H54 (cell line): Measurements from ENCODE around the gene NRXN2.
"Not testable (repeated sequence)": the region's sequence is repeated elsewhere in the genome, so short reads cannot be mapped to it uniquely, and the experiment has no call there.

Source experiments
- DNase-seq: peaks from one replicate; pipeline ENCODE4 v3.0.0; 2011; ENCODE audit warnings: low spot score, mixed read lengths; ENCODE audit not compliant: insufficient read length
- FAIRE-seq: peaks from 3 replicates; lab custom pipeline; 2011; peaks lifted over from hg19 to GRCh38; lab: Jason Lieb, UNC
- POLR2A ChIP-seq: IDR thresholded peaks from 2 replicates; pipeline ENCODE4 v1.6.1; 2011; ENCODE audit warnings: low read depth, mild to moderate bottlenecking, low read length

The NRXN2 gene

DNA sequence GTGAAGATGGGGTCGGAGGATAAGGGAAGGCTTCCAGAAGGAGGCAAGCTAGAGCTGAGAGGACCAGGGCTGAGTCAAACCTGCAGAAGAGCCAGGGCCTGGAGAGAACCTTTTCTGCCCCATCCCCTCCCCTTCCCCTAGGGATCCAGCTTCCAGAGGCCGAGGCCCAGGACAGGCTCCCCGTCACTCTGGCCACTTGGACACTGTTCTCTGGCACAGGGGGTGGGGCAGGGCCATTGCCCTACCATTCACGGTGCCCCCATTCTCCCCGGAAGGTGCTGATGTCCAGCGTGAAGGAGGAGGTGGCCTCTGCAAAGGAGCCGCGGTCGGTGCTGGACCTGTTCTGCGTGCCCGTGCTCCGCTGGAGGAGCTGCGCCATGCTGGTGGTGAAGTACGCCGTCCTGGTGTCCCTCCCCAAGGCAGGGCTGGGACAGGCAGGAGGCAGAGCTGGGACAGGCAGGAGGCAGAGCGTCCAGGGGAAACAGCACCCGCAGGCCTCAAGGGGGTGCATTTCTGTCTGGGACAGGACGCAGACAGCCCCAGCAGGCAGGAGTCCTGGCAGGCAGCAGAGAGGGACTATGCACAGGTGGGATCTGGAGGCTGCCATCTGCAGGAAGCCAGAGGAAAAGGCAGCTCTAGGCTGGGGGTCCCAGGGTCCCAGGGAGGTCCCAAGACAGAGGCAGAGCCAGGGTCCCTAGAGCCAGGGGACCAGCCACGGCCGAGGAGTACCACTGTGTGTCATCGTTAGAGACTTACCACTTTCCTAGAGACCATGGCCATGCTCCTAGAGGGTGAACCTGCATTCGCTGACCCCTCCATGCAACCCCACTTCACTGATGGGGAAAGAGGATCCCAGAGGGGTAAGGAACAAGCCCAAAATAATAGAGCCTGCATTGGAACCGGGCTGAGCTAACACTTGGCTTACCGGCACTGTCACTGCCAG lies 157.8 kb downstream of the NRXN2 start:
- DNase-seq, result no peak
- FAIRE-seq, result no peak
- TF ChIP-seq POLR2A, result no peak

DNA sequence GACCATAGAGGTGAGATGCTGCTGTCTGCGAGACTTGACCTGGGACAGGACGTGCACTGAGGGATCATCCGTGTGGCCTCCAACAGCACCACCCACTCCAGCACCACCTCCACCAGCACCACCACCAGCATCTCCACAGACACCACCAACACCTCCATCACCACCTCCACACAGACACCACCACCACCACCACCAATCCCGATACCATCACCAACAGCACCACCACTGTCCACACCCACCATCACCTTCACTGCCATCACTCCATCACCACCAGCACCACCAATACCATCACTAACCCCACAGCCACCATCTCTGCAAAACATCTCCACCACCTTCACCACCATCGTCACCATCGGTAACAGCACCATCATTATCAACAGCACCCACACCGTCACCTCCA lies 158.6 kb downstream of the NRXN2 start:
- FAIRE-seq (no peak), DNase-seq (no peak)
- no peak for TF ChIP-seq POLR2A

DNA sequence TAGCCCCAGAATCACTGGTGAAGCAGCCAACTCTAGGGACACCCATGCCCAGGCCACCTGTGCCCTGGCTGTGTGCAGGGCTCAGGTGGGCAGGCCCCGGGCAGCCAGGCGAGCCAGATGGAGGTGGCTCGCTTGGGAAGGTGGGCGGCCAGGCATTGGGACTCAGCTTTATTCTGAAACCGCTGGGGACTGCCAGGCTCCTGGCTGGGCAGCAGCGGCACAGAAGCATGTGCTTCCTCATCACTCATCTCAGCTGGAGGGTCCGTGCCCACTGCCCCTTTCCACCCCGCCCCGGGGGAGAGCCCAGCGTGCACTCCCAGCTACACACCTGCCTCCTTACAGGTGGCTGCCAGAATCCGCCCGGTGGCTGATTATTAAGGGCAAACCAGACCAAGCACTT lies 159.0 kb downstream of the NRXN2 start:
- TF ChIP-seq POLR2A, result no peak
- no peak for FAIRE-seq

DNA sequence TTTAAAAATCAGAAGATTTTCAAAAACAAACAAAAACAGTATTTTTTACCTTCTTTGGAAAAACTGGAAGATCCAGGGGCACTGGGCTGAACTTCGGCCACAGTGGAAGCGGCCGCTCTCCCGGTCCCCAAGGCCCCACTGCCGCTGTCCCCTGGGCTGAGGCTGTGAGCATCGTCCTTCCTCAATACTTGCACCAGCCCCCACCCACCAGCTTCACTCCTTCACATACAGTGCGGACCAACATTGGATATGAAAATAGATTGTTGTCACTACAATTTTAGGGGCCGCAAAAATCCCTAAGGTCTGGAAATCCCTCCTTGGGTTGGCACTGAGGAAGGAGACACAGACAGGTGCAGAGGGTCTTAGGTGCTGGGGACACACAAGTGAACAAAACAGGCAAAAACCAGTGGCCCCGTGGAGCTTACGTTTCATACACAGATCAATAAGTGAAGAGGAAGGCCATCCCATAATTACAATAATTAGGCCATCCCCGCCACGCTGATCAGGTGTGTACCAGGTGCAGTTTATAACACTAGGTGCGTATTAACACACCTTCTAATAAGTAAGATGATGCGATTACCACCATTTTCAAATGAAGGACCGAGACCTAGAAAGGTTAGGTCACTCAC lies 160.2 kb downstream of the NRXN2 start:
- no peak for TF ChIP-seq POLR2A
- FAIRE-seq (no peak), DNase-seq (no peak)

More for the DNA sequence above, 159.0 kb downstream of the NRXN2 start:
- no peak for DNase-seq

DNA sequence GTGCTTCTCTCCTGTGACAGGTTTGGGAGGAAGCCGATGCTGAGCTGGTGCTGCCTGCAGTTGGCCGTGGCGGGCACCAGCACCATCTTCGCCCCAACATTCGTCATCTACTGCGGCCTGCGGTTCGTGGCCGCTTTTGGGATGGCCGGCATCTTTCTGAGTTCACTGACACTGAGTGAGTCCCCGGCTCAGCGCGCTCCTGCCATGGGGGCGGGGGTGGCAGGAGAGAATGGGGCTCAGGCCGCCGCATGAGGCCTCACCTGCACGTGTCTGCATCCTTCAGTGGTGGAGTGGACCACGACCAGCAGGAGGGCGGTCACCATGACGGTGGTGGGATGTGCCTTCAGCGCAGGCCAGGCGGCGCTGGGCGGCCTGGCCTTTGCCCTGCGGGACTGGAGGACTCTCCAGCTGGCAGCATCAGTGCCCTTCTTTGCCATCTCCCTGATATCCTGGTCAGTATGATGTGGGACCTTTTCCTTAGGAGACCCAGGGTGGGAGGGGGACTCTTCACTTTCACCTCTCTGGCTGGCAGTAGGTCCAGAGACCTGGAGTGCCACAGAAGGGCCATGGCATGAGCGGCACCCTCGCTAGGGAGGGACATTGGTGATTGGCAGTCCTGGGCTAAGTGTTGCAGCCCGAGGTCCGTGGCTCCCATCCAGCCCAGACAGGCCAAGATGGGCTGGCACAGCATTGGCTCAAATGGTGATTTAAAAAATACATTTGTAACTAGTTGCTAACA lies 160.8 kb downstream of the NRXN2 start:
- DNase-seq, result no peak
- no peak for TF ChIP-seq POLR2A
- FAIRE-seq, result no peak

DNA sequence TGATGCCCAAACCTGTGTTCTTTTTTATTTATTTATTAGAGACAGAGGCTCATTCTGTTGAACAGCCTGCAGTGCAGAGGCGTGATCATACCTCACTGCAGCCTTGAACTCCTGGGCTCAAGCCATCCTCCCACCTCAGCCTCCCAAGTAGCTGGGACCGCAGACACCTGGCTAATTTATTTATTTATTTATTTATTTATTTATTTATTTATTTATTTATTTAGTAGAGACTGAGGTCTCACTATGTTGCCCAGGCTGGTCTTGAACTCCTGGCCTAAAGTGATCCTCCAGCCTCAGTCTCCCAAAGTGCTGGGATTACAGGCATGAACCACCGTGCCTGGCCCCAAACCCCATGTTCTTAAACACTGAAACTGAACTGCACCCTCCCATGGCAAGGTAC lies 161.6 kb downstream of the NRXN2 start:
- FAIRE-seq, DNase-seq: not testable (repeated sequence)

DNA sequence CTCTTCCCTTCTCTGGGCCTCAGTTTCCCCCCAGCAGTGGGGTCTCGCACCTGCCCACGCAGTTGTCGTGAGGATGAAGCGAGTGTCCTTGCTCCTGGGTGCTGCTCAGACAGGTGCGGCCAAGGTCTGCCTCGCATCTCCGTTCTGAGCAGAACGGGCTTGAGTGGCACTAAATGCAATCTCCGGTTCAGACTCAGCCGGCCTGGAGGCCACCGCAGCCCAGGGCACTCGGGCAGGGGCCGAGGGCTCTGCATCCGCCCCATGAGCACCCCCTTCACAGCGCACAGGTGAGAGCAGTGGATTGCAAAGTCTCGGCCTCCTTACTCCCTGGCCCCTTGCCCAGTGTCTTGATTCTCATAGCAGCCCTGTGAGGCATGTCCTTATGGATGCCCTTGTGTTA lies 162.1 kb downstream of the NRXN2 start:
- FAIRE-seq, result no peak
- no peak for TF ChIP-seq POLR2A
- no peak for DNase-seq

DNA sequence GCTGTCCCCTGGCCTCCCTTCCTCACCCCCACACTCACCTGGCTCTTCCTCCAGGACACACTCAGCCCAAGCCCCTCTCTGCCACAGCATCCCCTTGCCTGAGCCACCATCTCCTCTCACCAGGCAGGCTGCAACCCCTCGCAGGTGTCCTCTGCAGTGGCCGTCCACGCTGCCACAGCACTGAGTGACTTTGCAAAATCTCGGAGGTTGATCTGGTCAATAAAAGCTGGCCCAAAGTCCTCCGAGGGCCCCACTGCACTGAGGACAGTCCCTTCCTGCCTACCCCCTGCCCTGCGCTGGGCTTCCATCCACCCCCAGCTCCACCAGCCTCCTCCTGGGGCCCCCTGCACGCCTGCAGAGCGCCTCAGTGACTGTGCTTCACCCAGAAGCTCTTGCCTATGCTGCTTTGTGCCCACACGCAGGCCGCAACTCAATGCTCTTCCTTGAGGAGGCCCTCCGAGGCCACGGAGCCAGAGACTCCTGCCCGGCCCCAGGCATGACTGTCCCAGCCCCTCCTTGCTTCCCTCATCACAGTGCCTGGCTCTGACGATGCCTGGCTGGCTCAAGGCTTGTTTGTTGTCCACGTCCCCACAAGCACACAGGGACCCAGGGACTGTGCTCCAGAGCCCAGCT lies 162.7 kb downstream of the NRXN2 start:
- DNase-seq, result no peak
- TF ChIP-seq POLR2A, result no peak
- no peak for FAIRE-seq

DNA sequence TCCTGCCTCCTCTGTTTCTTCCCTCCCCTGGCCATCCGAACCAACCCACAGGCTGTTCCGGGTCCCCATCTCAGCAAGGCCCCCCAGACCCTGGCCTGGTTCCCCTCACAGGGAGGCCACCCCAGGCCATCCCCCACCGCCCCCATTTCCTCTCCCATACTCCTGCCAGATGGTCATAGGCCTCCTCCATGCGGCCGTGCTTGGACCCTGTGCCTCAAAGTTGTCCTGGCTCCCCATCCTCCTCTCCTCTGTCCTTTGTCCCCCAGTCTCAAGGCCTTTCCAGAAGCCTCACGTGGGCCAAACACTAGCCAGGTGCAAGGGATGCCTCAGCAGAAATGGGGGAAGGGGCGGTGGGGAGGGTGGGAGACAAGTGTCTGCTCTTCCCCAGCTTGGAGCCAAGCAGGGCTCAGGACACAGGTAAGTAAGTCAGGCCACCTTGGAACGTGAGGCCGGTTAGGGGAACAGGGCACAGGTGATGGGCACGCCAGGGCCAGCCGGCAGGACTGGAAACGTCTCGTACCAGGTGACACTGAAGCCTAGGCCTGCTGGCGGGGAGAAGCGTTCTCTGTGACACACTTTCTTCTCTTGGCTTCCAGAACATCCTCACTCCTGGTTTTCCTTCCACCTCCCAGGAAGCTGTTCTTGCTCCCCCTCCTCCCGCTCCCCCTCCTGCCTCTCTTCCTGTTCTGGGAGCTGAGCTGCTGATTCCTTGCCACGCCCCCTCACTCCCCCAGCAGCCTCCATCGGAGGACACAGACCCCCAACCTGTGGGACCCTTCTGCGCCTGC lies 163.5 kb downstream of the NRXN2 start:
- DNase-seq (no peak), FAIRE-seq (no peak)
- TF ChIP-seq POLR2A, result no peak

DNA sequence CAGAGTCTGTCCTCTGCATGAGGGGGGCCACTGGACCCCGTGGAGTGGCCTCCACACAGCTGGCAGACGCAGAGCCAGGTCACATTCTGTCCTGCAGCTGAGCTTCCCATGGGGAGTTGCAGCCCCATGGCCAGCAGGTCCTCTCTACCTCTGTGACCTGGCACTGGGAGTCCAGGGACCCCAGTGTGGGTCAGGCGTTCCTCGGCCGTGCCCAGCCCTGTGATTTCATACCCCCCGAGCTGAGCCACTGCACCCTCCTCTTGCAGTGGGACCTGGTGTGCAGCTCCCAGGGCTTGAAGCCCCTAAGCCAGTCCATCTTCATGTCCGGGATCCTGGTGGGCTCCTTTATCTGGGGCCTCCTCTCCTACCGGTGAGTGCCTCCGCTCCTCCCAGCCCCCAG lies 164.1 kb downstream of the NRXN2 start:
- no peak for TF ChIP-seq POLR2A
- FAIRE-seq, result no peak
- no peak for DNase-seq

DNA sequence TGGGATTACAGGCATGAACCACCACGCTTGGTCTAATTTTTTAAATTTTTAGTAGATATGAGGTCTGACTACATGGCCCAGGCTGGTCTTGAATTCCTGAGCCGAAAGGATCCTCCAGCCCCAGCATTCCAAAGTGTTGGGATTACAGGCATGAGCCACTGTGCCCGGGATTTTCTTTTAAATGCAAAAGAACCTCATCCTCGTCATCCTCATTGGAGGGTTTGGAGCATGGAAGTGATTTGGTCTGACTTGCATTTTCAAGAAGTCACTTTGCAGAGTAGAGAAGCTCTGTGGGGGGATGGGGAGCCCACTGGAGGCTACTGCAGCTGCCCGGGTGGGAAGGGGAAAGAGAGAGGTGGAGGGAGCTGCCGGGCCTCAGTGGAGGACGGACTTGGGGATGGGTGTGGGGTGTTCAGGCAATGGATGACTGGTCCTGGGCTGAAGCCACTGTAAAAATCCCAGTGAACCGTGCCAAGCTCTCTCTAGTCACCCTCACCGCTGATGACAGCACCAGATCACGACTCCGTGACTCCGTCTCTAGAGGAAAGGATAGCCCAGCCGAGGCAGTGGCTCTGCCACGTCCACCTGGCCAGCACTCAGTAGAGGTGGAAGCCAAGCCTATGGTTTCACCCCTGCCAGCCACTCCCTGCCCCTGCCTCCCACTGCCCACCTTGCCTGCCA lies 164.8 kb downstream of the NRXN2 start:
- no peak for FAIRE-seq
- no peak for DNase-seq
- no peak for TF ChIP-seq POLR2A

DNA sequence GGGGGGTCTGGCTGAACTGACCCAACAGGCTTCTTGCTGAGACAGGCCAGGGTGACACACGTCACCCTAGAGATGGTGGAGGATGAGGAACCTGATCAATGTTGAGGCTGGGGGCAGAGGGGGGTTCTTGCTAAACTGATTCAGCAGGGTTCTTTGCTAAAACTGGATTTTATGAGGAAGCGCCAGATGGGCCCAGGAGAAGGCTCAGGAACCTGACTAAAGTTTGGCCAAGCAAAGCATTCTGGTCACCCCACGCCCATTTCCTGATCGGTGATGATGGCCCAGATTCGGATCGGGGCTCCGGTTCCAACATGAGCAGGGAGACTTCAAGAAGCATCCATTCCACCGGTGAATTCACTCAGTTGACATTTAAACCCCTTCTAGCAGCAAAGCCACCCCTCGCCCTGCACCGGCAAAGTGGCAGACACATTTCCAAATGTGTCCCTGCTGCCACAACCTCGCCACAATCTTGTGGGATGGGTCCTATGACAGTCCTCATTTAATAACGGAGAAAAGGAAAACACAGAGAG lies 166.2 kb downstream of the NRXN2 start:
- no peak for TF ChIP-seq POLR2A
- FAIRE-seq (no peak), DNase-seq (no peak)
